Keratinocyte (primary cell): Measurements from ENCODE around the gene DIS3L2. TPM values are rescaled to one million over a fixed set of nuclear protein-coding genes. Genes with fewer than 3 reads are reported as not detected.

ENCODE experiments used
- DNase-seq: peaks from one replicate; pipeline ENCODE4 v3.0.0-alpha.2; 2011; ENCODE audit warnings: low read depth, missing footprints, low spot score
- FAIRE-seq: peaks from 2 replicates; lab custom pipeline; 2011; peaks lifted over from hg19 to GRCh38; lab: Jason Lieb, UNC
- H2AFZ ChIP-seq: 2 replicates; pipeline ENCODE4 v1.6.0; 2012; ENCODE audit warnings: low read length, control low read depth, inconsistent platforms; ENCODE audit not compliant: control insufficient read depth
- H3K27ac ChIP-seq: 2 replicates; pipeline ENCODE4 v1.5.1; 2011; ENCODE audit warnings: low read length; ENCODE audit not compliant: control insufficient read depth, insufficient read depth
- H3K27me3 ChIP-seq: 3 replicates; pipeline ENCODE4 v1.6.0; 2011; ENCODE audit warnings: low read length; ENCODE audit not compliant: control insufficient read depth, insufficient read depth; ENCODE audit errors: extremely low read depth
- H3K36me3 ChIP-seq, 2 experiments: 2 replicates in 1 of 2; 3 replicates in 1 of 2; pipeline ENCODE4 v1.5.1; 2011; ENCODE audit warnings: low read length in 2 of 2, mild to moderate bottlenecking in 1 of 2; ENCODE audit not compliant: control insufficient read depth in 2 of 2, insufficient read depth in 2 of 2; ENCODE audit errors: extremely low read depth in 1 of 2
- H3K4me1 ChIP-seq: 3 replicates; pipeline ENCODE4 v1.5.1; 2011; ENCODE audit warnings: low read length; ENCODE audit not compliant: control insufficient read depth, insufficient read depth; ENCODE audit errors: extremely low read depth
- H3K4me2 ChIP-seq: 3 replicates; pipeline ENCODE4 v1.6.0; 2011; ENCODE audit warnings: low read depth, low read length; ENCODE audit not compliant: control insufficient read depth, insufficient read depth; ENCODE audit errors: extremely low read depth
- H3K4me3 ChIP-seq, 3 experiments: fragments of 200-600 bp in 1 of 3; sonication (generic) in 1 of 3; 2 replicates in 2 of 3; 3 replicates in 1 of 3; pipeline ENCODE4 v1.5.1; 2011 to 2016; ENCODE audit warnings: low read length in 3 of 3, mild to moderate bottlenecking in 3 of 3, control low read depth in 2 of 3, inconsistent platforms in 1 of 3, low read depth in 1 of 3, mixed read lengths in 1 of 3, mixed run types in 1 of 3, moderate library complexity in 1 of 3; ENCODE audit not compliant: control insufficient read depth in 2 of 3, insufficient read depth in 2 of 3; ENCODE audit errors: extremely low read depth in 1 of 3
- H3K79me2 ChIP-seq: 2 replicates; pipeline ENCODE4 v1.6.0; 2012; ENCODE audit warnings: low read length; ENCODE audit not compliant: control insufficient read depth, insufficient read depth
- H3K9ac ChIP-seq: 3 replicates; pipeline ENCODE4 v1.6.0; 2011; ENCODE audit warnings: low read length; ENCODE audit not compliant: control insufficient read depth, insufficient read depth; ENCODE audit errors: extremely low read depth
- H3K9me1 ChIP-seq: 3 replicates; pipeline ENCODE4 v1.6.0; 2011; ENCODE audit warnings: low read length; ENCODE audit not compliant: control insufficient read depth, insufficient read depth; ENCODE audit errors: extremely low read depth
- H3K9me3 ChIP-seq: 2 replicates; pipeline ENCODE4 v1.5.1; 2012; ENCODE audit warnings: low read depth, low read length; ENCODE audit not compliant: control insufficient read depth
- H4K20me1 ChIP-seq: 3 replicates; pipeline ENCODE4 v1.6.0; 2011; ENCODE audit warnings: low read length; ENCODE audit not compliant: control insufficient read depth, insufficient read depth; ENCODE audit errors: extremely low read depth
- CTCF ChIP-seq, 3 experiments: IDR thresholded peaks in 1 of 3; conservative IDR thresholded peaks in 1 of 3; optimal IDR thresholded peaks in 1 of 3; 2 replicates in 2 of 3; 3 replicates in 1 of 3; pipeline versions ENCODE3 to v1.5.1; 2011; ENCODE audit warnings: low read length in 3 of 3, mild to moderate bottlenecking in 3 of 3, moderate library complexity in 2 of 3, control low read depth in 1 of 3, inconsistent platforms in 1 of 3; ENCODE audit not compliant: insufficient read depth in 2 of 3; ENCODE audit errors: extremely low read depth in 1 of 3
- EZH2 ChIP-seq: IDR thresholded peaks from one replicate; pipeline ENCODE4 v1.6.1; 2012; ENCODE audit warnings: inconsistent platforms, mild to moderate bottlenecking, low read length, moderate library complexity
- dilution Hi-C: fragments of 300-500 bp; cut with MboI; formaldehyde crosslinking; loops from one replicate; pipeline ENCODE4 v1.7.0; 2020; ENCODE audit warnings: low sequenced_read_pairs; ENCODE audit not compliant: extremely low pct_ligation_motif_present
- polyA plus RNA-seq, 5 experiments: library from polyadenylated mRNA; depleted of rRNA in 3 of 5; stranded (reverse) in 3 of 5; stranded (forward) in 1 of 5; unstranded in 1 of 5; fragments of >200 nt; gene quantifications; 1 replicate in 1 of 5; 2 replicates in 3 of 5; 3 replicates in 1 of 5; pipeline versions ENCODE4 v1.2.1 to v1.2.3, GENCODE V29; 2011 to 2012; ENCODE audit warnings: missing spikeins in 2 of 5, low read depth in 1 of 5, low replicate concordance in 1 of 5

DIS3L2 gene
- polyA plus RNA-seq, 1 donor (not counting 4 experiments of a cell fraction or from before 2014, with no cell fraction given) = 8.6 TPM

GRCh38 chr2:231996797-231997540, 35.5 kb downstream of the DIS3L2 start:
- Histone ChIP-seq H3K36me3 (no peaks in the 10 kb centered on the region), H3K4me1 (no peaks in the 10 kb centered on the region), H3K9me3 (no peaks in the 10 kb centered on the region), H3K9ac (no peak overlapping the region), H3K79me2 (peaks cover 21% of the 10 kb centered on the region), H3K27me3 (no peaks in the 10 kb centered on the region), H4K20me1 (no peaks in the 10 kb centered on the region), H2AFZ (no peak overlapping the region), H3K27ac (no peak overlapping the region), H3K9me1 (no peaks in the 10 kb centered on the region), H3K4me3 (no peak overlapping the region), H3K4me2 (no peak overlapping the region)
- no peak for DNase-seq
- no peak for FAIRE-seq
- TF ChIP-seq EZH2 = no peak
- no peak for TF ChIP-seq CTCF (optimal IDR thresholded peaks at IDR 0.05 in 1 of 3, IDR thresholded peaks at IDR 0.05 in 1 of 3, conservative IDR thresholded peaks at IDR 0.05 in 1 of 3; ENCODE audit: extremely low read depth in 1 of 3, insufficient read depth in 2 of 3, low read length in 3 of 3)
- dilution Hi-C loops = no loop called here

DNA sequence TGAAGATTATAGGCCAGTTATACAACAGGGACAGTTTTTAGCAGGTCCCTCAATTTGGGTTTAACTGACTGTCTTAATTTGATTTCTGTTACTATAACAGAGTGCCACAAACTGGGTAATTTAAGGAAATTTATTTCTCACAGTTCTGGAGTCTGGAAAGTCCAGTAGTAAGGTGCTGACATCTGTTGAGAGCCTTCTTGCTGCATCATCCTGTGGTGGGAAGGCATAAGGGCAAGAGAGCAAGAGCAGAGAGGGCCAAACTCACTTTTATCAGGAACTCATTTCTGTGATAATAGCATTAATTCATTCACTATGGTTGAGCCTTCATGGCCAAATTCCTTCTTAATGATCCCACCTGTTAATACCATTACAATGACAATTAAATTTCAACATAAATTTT, 36.5 kb downstream of the DIS3L2 start:
- Histone ChIP-seq H3K36me3 (no peaks in the 10 kb centered on the region), H3K9me1 (no peaks in the 10 kb centered on the region), H4K20me1 (no peaks in the 10 kb centered on the region), H3K27ac (no peak overlapping the region), H3K79me2 (peaks cover 16% of the 10 kb centered on the region), H2AFZ (no peak overlapping the region), H3K4me3 (no peak overlapping the region), H3K4me1 (no peaks in the 10 kb centered on the region), H3K9me3 (no peaks in the 10 kb centered on the region), H3K4me2 (no peak overlapping the region), H3K9ac (no peak overlapping the region), H3K27me3 (no peaks in the 10 kb centered on the region)
- no peak for DNase-seq
- no peak for TF ChIP-seq EZH2
- dilution Hi-C loops = no loop called here
- FAIRE-seq = no peak
